ENCODE results near the gene RAG1. TPM values are rescaled to one million over a fixed set of nuclear protein-coding genes. Genes with fewer than 3 reads are reported as not detected.

RAG1 gene
- total and polyA plus RNA-seq, 9 of the 15 experiments (the other 6 are each of a cell fraction or from before 2014, with no cell fraction given): 0.49 to 2.5 (median 1.7) TPM

DNA sequence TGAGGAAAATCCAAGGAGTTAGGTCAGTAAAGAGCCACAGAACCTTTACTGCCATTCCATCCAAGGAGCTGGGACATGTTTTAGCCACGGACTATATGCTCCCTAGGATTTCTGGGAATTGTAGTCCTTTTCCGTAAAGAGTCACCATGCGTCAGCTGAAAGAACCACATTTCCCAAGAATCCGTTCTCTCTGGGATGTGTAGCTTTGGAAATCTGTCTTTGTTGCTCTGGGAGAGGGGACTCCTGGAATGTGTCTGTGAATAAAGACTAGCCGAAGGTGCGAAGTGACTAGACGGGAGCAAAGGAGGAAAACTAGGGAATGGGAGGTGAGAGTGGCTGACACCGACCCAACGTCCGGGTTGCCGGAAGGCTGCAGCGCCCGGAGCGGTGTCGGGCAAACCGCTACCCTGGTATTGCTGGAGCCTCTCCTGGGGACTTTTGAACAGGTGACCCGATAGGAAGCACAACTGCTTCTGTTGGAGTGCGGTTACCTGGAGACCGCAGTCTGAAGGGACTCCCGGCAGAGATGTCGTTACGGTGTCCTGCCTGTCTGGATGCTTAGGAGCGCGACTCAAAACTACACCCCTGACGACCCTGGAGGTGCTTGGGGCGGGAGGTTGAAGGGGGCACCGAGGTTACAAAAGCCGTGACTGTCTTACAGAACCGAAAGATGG lies 26.6 kb downstream of the RAG1 start, which contains the start of gene IFTAP (continued):
- TF ChIP-seq HNRNPK (IDR thresholded peaks at IDR 0.05; ENCODE audit: low read depth, low read length, poor library complexity, severe bottlenecking) (no peak), SIX5 (IDR thresholded peaks at IDR 0.05; ENCODE audit: borderline replicate concordance in 1 of 2, insufficient read depth in 1 of 2, low read depth in 1 of 2, low read length in 2 of 2) (peak; percentile 99 to 100), MAFG (tag; conservative IDR thresholded peaks at IDR 0.05) (peak; percentile 66), MEIS2 (IDR thresholded peaks at IDR 0.05; ENCODE audit: partially characterized antibody) (no peak), PTRF (tag; IDR thresholded peaks at IDR 0.05) (peak; percentile 54; the same call in 1 of the 2 replicates), SMAD3 (CRISPR knock-in tag; conservative IDR thresholded peaks at IDR 0.05) (peak; percentile 92), CREBBP (IDR thresholded peaks at IDR 0.05; ENCODE audit: low read depth, low read length) (no peak), KLF13 (tag; IDR thresholded peaks at IDR 0.05; ENCODE audit: borderline replicate concordance, low read depth) (0 out of 2 replicates have a peak, but pooled peaks have one; percentile 71), FOXJ2 (tag; IDR thresholded peaks at IDR 0.05) (peak; percentile 89), ATF7 (IDR thresholded peaks at IDR 0.05) (peak; percentile 51), ZNF311 (CRISPR knock-in tag; IDR thresholded peaks at IDR 0.05) (peak; percentile 59; the same call in 1 of the 2 replicates), POLR3G (IDR thresholded peaks at IDR 0.05; ENCODE audit: extremely low read depth, insufficient read length, insufficient replicate concordance) (no peak)
- TF ChIP-seq, protein P1, sequence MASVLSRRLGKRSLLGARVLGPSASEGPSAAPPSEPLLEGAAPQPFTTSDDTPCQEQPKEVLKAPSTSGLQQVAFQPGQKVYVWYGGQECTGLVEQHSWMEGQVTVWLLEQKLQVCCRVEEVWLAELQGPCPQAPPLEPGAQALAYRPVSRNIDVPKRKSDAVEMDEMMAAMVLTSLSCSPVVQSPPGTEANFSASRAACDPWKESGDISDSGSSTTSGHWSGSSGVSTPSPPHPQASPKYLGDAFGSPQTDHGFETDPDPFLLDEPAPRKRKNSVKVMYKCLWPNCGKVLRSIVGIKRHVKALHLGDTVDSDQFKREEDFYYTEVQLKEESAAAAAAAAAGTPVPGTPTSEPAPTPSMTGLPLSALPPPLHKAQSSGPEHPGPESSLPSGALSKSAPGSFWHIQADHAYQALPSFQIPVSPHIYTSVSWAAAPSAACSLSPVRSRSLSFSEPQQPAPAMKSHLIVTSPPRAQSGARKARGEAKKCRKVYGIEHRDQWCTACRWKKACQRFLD (CRISPR knock-in tag; IDR thresholded peaks at IDR 0.05): peak; percentile 71; the same call in 1 of the 2 replicates
- TF ChIP-seq, protein P2, sequence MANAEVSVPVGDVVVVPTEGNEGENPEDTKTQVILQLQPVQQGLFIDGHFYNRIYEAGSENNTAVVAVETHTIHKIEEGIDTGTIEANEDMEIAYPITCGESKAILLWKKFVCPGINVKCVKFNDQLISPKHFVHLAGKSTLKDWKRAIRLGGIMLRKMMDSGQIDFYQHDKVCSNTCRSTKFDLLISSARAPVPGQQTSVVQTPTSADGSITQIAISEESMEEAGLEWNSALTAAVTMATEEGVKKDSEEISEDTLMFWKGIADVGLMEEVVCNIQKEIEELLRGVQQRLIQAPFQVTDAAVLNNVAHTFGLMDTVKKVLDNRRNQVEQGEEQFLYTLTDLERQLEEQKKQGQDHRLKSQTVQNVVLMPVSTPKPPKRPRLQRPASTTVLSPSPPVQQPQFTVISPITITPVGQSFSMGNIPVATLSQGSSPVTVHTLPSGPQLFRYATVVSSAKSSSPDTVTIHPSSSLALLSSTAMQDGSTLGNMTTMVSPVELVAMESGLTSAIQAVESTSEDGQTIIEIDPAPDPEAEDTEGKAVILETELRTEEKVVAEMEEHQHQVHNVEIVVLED (CRISPR knock-in tag; IDR thresholded peaks at IDR 0.05): peak; percentile 55; the same call in 1 of the 2 replicates
- TF ChIP-seq, protein P3, sequence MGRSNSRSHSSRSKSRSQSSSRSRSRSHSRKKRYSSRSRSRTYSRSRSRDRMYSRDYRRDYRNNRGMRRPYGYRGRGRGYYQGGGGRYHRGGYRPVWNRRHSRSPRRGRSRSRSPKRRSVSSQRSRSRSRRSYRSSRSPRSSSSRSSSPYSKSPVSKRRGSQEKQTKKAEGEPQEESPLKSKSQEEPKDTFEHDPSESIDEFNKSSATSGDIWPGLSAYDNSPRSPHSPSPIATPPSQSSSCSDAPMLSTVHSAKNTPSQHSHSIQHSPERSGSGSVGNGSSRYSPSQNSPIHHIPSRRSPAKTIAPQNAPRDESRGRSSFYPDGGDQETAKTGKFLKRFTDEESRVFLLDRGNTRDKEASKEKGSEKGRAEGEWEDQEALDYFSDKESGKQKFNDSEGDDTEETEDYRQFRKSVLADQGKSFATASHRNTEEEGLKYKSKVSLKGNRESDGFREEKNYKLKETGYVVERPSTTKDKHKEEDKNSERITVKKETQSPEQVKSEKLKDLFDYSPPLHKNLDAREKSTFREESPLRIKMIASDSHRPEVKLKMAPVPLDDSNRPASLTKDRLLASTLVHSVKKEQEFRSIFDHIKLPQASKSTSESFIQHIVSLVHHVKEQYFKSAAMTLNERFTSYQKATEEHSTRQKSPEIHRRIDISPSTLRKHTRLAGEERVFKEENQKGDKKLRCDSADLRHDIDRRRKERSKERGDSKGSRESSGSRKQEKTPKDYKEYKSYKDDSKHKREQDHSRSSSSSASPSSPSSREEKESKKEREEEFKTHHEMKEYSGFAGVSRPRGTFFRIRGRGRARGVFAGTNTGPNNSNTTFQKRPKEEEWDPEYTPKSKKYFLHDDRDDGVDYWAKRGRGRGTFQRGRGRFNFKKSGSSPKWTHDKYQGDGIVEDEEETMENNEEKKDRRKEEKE (IDR thresholded peaks at IDR 0.05; ENCODE audit: borderline replicate concordance in 1 of 2, control insufficient read depth in 1 of 2, low read depth in 2 of 2, low read length in 1 of 2): peak in 1 of 2 experiments; percentile 93; a peak in 2 of 4 replicates
- TF ChIP-seq, protein P4, sequence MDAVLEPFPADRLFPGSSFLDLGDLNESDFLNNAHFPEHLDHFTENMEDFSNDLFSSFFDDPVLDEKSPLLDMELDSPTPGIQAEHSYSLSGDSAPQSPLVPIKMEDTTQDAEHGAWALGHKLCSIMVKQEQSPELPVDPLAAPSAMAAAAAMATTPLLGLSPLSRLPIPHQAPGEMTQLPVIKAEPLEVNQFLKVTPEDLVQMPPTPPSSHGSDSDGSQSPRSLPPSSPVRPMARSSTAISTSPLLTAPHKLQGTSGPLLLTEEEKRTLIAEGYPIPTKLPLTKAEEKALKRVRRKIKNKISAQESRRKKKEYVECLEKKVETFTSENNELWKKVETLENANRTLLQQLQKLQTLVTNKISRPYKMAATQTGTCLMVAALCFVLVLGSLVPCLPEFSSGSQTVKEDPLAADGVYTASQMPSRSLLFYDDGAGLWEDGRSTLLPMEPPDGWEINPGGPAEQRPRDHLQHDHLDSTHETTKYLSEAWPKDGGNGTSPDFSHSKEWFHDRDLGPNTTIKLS (IDR thresholded peaks at IDR 0.05; ENCODE audit: borderline replicate concordance, low read depth): peak; percentile 85
- TF ChIP-seq, protein P5, sequence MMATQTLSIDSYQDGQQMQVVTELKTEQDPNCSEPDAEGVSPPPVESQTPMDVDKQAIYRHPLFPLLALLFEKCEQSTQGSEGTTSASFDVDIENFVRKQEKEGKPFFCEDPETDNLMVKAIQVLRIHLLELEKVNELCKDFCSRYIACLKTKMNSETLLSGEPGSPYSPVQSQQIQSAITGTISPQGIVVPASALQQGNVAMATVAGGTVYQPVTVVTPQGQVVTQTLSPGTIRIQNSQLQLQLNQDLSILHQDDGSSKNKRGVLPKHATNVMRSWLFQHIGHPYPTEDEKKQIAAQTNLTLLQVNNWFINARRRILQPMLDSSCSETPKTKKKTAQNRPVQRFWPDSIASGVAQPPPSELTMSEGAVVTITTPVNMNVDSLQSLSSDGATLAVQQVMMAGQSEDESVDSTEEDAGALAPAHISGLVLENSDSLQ (IDR thresholded peaks at IDR 0.05): 0 out of 2 replicates have a peak, but pooled peaks have one; percentile 16

Measured in K562 (cell line).